ENCODE results near the gene PTGDR.

The PTGDR gene, protein sequence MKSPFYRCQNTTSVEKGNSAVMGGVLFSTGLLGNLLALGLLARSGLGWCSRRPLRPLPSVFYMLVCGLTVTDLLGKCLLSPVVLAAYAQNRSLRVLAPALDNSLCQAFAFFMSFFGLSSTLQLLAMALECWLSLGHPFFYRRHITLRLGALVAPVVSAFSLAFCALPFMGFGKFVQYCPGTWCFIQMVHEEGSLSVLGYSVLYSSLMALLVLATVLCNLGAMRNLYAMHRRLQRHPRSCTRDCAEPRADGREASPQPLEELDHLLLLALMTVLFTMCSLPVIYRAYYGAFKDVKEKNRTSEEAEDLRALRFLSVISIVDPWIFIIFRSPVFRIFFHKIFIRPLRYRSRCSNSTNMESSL

DNA sequence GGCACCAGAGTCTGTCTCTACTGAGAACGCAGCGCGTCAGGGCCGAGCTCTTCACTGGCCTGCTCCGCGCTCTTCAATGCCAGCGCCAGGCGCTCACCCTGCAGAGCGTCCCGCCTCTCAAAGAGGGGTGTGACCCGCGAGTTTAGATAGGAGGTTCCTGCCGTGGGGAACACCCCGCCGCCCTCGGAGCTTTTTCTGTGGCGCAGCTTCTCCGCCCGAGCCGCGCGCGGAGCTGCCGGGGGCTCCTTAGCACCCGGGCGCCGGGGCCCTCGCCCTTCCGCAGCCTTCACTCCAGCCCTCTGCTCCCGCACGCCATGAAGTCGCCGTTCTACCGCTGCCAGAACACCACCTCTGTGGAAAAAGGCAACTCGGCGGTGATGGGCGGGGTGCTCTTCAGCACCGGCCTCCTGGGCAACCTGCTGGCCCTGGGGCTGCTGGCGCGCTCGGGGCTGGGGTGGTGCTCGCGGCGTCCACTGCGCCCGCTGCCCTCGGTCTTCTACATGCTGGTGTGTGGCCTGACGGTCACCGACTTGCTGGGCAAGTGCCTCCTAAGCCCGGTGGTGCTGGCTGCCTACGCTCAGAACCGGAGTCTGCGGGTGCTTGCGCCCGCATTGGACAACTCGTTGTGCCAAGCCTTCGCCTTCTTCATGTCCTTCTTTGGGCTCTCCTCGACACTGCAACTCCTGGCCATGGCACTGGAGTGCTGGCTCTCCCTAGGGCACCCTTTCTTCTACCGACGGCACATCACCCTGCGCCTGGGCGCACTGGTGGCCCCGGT is at the start of gene PTGDR:
Gene PTGDR (plus strand): TSS at position 198 of the 778 bp plus-strand sequence. CDS start 117 bp downstream, at position 315.
- no peak for DNase-seq (ENCODE audit: low read depth in 1 of 2, low spot score in 1 of 2)

DNA sequence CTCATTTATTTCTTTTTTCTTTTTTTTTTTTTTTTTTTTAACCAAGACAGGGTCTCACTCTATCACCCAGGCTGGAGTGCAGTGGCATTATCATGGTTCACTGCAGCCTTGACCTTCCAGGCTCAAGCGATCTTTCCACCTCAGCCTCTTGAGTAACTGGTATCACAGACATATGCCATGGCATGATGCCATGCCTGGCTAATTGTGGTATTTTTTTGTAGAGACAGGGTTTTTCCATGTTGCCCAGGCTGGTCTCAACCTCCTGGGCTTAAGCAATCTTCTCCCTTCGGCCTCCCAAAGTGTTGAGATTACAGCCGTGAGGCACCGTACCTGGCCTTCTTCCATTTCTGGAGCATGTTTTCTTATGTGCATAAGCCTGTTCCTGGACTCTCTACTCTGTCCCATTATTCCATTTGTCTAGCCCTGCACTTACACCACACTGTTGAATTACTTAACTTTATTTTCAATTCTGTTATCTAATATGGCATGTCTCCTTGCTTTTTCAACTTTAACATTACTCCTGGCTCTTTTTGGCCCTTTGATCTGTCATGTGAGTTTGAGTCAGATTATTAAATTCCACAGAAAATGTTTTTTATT is 47.9 kb upstream of the PTGDR start:
- no peak for DNase-seq (ENCODE audit: low read depth in 1 of 2, low spot score in 1 of 2)

DNA sequence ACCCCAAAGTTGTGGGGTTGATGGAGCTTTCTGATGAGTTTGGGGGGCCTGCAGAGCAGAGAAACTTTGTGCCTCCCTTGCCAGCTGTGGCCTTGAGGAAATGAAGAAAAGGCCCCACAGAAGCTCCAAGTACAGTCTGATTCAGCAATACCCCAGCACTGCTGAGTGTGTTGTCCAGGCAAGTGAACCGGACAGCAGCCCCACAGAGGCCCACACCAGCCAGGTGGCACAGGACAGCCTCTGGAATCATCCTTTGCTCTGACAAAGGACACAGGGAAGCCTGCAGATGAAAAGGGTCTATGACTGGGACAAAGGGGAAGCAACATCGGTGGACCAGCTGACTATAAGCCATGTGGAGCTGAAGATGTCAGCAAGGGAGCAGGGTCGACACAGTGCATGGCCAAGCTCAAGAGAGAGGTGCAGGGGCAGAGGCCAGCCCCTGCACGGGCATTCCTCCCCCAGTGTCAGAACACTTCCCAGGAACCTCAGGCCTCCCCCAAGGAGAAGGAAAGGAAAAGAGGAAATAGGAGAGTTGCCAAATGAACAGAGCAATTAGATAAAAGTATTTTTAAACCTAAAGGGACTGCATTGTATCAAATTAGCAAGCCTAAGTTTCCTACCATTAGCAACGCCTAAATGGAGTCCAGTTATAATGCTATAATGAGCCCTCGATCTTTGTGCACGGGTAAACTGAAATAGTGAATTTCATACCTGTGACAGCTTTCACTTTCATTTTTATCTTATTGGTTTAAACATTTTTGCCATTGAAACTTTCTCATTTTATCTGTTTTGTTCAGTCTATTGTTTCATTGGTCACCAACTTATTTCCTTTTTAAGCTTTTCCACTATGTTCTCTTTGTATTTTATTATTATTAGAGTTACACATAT is 46.3 kb upstream of the PTGDR start:
- no peak for DNase-seq (ENCODE audit: low read depth in 1 of 2, low spot score in 1 of 2)

DNA sequence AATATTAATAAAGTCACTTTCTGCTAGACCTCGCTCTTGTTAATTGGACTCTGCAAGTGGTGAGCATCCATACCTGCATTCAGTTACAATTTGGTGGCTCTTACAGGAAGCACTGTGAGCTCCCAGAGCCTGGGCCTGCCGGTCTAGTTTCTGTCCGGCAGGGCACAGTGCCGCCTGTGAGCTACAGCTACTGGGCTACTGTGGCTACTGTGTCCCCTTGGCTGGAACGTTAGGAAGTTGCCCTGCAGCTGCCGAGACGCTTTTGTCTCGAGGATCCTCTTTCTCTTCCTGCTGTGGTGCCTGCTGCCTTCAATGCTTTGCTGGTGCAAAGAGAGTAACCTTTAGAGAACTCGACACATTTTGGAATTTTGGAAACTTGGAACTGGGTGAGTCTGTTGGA is 44.6 kb upstream of the PTGDR start:
- DNase-seq (ENCODE audit: low read depth in 1 of 2, low spot score in 1 of 2) = no peak

DNA sequence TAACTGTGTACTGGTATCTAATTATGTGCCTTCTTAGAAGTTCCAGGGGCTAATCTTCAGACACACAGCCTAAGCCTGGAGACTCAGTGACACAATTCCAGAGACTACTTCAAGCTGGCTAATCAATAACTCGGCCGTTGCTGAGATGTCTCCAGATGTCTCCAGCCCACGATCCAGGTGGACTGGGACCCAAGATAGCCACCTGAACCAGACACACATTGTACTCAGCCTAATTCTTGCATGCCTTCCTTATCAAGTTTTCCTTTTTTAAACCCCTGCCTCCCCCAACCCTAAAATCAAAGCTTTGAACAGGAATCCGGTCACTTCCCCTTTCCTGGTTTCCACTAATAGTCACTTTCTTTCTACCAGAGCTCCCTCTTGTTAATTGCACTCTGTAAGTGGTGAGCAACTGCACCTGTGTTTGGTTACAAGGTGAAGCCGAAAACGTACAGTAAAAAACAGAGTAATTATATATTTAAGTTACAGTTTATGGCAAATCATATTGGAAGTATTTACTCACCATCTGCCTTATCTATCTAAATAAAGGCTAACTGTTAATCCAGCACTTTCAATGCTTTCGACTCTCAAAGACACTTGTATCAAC is 39.8 kb upstream of the PTGDR start:
- no peak for DNase-seq (ENCODE audit: low read depth in 1 of 2, low spot score in 1 of 2)

DNA sequence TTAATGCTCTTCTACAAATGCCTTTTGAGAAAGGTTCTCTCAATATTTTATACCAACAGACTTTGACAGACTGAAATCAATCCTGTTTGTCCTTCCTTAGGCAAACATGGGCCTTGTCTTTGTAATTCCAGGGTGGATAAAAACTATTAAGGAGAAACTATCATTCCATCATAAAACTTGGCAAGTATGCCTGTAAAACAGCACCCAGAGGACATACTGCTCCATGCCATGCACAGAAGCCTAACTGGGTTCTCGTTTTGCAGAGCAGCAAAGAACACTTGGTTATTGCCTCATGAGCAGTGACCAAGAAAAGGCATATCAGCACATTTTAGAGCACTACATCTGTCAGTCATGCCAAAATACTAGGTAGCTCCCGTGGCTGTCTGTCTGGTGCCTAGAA is 33.8 kb upstream of the PTGDR start:
- no peak for DNase-seq (ENCODE audit: low read depth in 1 of 2, low spot score in 1 of 2)

DNA sequence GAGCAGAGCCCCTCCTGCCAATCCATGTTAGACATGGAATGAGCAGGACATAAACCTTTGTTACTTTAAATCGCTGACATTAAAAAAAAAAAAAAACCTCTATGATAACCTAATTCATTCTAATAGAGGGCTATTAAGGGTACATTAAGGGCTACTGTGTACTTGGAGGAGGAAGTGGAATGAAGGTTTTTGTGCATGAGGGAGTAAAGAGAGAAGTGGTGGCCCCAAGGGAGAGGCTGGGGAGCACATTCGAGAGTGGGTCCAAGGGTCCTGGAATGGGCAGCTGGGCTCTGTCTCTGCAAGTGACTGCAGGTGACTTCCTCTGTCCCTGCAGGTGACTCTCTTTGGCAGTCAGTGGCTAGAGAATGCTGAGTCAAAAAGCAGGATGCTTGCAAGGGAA is 32.1 kb upstream of the PTGDR start:
- DNase-seq (ENCODE audit: low read depth in 1 of 2, low spot score in 1 of 2) = no peak

DNA sequence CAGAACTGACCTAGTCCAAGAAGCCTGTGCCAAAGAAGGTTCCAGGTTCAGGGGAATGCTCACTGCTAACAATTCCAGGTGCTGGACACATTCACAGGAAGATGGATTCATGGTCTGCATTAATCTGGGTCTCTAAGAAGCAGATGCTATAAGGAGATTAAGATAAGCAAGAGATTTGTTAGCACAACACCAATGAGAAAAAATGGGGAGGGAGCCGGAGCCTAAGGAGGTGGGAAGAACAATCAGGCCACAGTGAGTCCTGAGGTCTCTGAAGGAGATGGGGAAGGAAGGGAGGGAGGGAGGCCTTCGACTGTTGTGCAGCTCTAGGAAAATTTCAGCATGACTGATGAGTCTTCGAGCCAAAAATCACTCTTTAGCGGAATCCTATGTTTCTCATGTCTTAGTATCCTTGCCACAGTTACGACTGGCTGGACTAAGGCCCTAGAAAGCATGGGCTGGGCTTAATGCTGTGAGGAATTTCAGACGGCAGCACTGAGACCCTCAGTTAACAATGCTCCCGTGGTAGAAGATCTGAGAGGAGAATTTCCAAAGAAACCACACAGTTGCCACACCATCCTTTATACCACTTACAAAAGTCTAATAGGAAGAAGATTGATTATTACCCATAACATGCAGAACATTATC is 31.5 kb upstream of the PTGDR start:
- DNase-seq (ENCODE audit: low read depth in 1 of 2, low spot score in 1 of 2) = no peak

DNA sequence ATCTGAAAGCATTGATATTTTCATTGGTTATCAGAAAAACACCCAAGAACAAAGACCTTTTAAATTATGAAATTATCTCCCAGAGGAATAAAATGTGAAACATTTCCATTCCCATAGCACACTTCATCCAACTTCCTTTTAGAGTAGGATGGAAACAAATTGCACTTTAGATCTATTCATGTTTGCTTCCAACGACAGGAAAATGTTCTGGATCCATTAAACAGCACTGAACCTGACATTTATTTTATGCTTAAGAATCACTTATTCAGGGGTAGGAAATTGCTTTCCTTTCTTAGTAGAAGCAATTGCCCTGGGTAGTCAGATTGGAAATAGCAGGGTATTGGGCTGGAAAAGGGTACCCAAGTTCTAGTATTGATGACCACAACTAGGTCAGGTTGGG is 28.8 kb upstream of the PTGDR start:
- DNase-seq (ENCODE audit: low read depth in 1 of 2, low spot score in 1 of 2) = no peak

DNA sequence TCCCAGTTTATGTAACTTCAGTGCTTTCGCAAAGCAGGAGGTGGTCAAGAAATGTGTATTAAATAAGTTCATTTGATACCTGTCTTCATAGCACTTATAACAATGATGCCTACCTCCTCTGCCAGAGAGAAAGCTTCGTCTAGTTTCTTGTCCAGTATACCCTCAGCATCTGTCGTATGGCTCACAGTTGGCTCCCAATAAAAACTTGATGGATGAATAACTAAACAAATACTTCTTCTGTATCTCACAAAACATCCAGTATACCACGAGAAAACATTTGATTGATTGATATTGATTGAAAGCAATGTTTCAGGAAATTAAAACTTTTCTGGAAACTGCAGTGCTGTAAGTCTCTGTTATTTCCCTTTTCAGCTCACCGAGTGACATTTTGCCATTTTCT is 26.9 kb upstream of the PTGDR start:
- no peak for DNase-seq (ENCODE audit: low read depth in 1 of 2, low spot score in 1 of 2)

DNA sequence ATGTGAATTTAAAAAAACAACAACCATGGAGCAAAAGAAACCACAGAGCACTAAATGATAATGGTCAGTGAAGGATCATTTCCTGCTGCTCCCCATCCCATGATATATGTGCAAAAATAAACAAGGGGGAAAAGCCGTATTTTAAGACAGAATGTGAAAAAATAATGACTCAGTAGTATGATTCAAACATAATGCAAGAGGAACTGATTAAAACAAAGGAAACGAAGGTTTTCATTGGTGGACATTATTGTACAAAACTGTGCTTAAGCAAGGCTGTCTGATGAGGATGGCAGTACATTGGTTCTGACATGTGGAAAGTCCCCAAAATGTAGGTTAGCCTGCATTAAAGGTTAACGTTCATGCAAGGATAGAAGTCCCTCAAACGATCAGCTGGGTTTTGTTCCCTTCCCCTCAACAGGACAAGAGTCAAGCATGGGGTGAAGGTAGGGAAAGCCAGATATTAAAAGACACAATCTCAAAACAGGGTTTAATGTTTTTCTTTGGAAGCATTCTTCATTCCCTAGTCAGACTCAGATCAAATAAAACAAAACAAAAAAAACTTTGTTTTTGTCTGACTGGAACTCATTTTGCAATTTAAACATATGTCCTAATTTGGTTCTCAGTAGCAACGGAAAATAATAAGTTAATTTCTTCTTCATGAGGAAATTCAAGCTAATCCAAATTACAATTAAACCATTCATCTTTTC is 26.3 kb upstream of the PTGDR start:
- DNase-seq (ENCODE audit: low read depth in 1 of 2, low spot score in 1 of 2) = no peak

DNA sequence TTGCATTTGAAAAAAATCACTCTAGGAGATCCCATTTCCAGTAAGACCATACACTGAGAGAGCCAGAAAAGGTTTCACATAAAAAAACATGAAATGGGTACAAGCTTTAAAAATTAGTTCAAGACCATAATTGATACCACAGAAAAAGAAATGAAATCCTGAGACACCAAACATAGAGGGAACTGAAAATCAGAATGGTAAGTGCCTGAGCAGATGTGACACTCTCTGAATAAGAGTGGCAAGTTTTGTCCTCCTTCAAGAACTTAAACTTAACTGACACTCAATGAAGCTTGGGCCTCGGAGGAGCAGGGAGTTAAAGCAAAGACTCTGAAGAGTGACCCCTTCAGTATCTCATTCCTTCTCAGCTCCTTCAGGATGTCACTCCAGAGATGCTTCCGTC is 23.2 kb upstream of the PTGDR start:
- DNase-seq (ENCODE audit: low read depth in 1 of 2, low spot score in 1 of 2) = no peak

DNA sequence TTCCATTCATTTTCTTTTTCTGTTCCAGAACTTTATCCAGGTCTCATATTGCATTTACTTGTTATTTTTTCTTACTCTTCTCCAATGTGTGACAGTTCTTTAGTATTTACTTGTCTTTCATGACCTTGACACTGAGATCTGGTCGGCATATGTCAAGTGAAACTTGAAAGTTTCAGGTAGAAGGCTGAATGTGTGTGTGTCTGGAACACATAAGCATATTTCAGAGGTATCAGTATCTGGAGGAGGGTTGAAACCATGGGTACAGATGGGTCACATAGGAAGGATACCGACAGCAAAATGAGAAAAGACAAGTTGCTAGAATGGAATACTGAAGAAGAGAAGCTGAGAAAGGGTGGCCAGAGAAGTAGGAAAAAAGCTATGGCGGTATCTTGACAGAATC is 22.5 kb upstream of the PTGDR start:
- DNase-seq (ENCODE audit: low read depth in 1 of 2, low spot score in 1 of 2) = no peak

DNA sequence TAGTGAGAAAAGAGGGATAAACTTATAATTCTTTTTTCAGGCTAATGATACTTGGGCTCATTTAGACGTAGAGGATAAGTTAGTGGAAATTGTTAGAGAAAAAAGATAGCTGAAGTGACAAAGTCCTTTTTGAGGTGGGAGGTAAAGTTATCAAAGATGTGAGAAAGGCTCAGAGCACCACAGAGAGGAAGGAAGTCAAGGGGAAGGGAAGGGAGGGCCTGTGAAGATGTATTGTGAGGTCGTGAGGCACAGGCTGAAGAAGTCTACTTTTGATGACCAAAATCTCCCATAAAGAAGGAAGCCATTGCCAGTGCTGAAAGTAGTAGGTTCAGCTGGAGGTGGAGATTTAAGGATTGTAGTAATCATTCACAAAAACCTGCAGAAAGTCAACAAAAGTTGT is 19.4 kb upstream of the PTGDR start:
- DNase-seq (ENCODE audit: low read depth in 1 of 2, low spot score in 1 of 2) = no peak

DNA sequence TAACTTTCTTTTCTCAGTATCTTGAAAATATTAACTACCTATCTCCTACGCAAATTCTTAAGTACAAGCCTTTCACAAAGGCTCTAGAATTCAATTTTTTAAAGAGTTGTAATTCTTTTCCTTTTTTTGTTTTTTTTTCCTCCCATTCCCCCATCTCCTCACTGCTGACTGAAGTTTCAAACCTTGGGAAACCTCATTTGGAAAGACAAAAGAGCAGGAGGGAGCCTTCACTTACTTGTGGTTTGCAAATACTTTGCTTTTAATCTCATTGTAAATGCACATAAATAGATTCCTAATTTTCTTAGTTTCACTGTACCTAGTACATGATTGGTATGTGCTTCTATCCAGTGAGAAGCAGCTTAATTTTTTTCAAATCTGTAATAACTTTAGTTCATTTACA is 15.8 kb upstream of the PTGDR start:
- DNase-seq (ENCODE audit: low read depth in 1 of 2, low spot score in 1 of 2) = no peak

DNA sequence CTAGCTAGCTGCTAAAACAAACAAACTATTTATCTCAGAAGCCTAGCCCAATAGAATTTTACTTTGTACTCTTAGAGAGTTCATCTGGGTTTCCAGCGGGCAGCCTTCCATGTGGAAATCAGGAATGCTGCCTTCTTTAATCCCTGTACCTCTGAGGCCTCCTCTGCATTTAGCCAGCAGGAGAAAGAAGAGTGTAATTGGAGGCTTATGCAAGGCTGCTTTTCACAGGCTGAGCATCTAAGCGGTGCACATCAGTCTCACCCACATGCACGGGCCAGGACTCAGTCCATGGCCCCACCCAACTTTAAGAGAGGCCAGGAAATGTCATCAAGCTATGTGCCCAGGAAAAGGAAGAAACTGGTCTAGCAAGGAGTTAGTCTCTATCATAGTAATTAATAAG is 14.0 kb upstream of the PTGDR start:
- no peak for DNase-seq (ENCODE audit: low read depth in 1 of 2, low spot score in 1 of 2)

DNA sequence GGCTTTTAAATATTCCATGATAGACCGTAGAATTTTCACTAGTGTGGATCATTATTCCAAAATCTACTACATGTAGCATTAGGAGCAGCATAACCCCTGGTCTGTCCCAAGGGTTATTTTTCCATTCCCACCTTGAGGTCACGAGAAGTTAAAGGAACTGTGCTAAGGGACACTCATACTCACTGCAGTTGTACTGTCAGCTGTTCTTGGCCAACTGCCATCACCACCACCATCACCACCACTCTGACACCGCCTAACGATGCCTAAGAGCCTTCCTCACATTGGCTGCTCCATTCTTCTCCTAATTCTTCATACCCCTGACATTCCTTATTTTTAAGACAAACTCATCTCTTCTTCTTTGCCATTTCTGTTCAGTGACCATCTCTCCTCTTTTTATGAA is 13.4 kb upstream of the PTGDR start:
- no peak for DNase-seq (ENCODE audit: low read depth in 1 of 2, low spot score in 1 of 2)

DNA sequence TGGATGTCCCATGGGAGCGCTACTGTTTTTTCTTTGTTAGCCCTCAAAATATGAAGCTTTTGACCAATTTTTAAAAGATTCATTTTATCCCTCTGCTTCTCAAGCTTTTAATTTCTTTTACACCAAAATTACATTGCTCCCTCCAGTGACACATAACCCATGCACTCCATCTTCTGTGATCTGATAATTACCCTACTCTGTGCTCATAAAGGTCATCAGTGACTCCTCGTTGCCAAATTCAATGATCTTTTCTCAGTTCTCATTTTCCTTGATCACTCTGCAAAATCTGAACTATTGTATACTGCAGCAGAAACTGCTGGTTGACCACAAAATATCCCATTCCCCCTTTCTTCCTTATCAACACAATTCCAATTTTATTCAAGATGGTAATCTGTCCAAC is 8.7 kb upstream of the PTGDR start:
- DNase-seq (ENCODE audit: low read depth in 1 of 2, low spot score in 1 of 2) = no peak

DNA sequence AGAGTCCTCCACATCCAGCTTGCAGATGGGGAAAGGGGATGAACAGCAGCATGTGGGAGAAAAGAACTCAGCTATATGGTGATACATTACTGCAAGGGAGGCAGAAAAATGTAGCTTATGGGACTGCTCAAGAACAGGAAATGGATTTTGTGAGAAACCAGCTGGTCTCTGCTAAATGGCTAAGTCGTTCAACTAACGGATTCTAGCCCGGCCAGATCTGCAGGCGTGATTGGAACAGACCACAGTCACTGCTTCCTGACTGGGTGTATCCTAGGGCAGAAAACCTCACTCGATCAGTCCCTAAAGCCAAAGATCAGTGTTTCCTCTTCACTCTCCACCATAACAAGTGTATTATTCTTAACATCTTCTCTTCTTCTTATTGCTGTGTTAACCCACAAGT is 8.1 kb upstream of the PTGDR start:
- DNase-seq (ENCODE audit: low read depth in 1 of 2, low spot score in 1 of 2) = no peak

DNA sequence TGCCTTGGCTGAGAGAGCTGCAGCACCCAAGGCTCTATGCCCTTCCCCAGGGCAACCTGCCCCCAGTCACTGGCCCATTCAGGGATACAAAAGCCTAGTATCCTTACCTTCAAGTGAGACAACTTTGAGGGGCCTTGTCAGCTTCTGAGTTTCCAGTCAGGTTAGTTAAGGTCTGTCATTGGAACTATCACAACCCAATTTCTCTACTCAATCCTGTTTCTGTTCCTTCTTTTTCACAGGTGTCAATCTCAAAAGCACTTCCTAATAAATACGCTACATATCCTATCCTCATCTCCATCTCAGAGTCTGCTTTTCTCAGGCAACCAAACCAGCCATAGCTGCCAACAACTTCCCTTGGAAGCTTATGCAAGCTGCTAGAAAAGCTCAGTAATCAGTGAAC is 4.9 kb upstream of the PTGDR start:
- no peak for DNase-seq (ENCODE audit: low read depth in 1 of 2, low spot score in 1 of 2)
